Activated CD4-positive, alpha-beta T cell treated with anti-CD3 and anti-CD28 coated beads for 1 hour (primary cell): ENCODE data around the gene TMEM250.

ENCODE experiments used
- DNase-seq: peaks from one replicate; pipeline ENCODE4 v3.0.0-alpha.2; 2020

The TMEM250 gene

GRCh38 chr9:136081826-136082495 is 36.7 kb downstream of the TMEM250 start:
- DNase-seq, result no peak

GRCh38 chr9:136081113-136081825 is 37.4 kb downstream of the TMEM250 start:
- DNase-seq, result no peak

- DNase-seq, result no peak
These were observed 38.0 kb downstream of the TMEM250 start for GRCh38 chr9:136080716-136081112.

GRCh38 chr9:136079916-136080246 is 38.8 kb downstream of the TMEM250 start:
- no peak for DNase-seq

GRCh38 chr9:136079211-136079915 is 39.3 kb downstream of the TMEM250 start:
- no peak for DNase-seq

GRCh38 chr9:136078498-136079011 is 40.1 kb downstream of the TMEM250 start:
- no peak for DNase-seq

GRCh38 chr9:136078024-136078423 is 40.7 kb downstream of the TMEM250 start:
- no peak for DNase-seq

GRCh38 chr9:136077491-136077890 is 41.2 kb downstream of the TMEM250 start:
- no peak for DNase-seq

GRCh38 chr9:136075881-136076678 is 42.6 kb downstream of the TMEM250 start:
- DNase-seq, result no peak

GRCh38 chr9:136075134-136075841 is 43.4 kb downstream of the TMEM250 start:
- DNase-seq, result no peak

- no peak for DNase-seq
These were observed 44.0 kb downstream of the TMEM250 start for GRCh38 chr9:136074706-136075105.
